PC-3 (cell line): ENCODE measurements around the gene COX10.

Experiments used
- CTCF ChIP-seq: fragments of 300-600 bp; sonication (generic); conservative IDR thresholded peaks from 2 replicates; pipeline ENCODE4 v1.5.1; 2017; ENCODE audit warnings: antibody characterized with exemption, low read depth, mild to moderate bottlenecking, low read length
- EZH2 ChIP-seq: fragments of 300-600 bp; sonication (generic); IDR thresholded peaks from one replicate; pipeline ENCODE4 v1.6.1; 2017; ENCODE audit warnings: antibody characterized with exemption, mild to moderate bottlenecking, low read length; ENCODE audit not compliant: unreplicated experiment
- EZH2phosphoT487 ChIP-seq: fragments of 300-600 bp; sonication (generic); IDR thresholded peaks from 2 replicates; pipeline ENCODE4 v1.6.1; 2018; ENCODE audit warnings: mild to moderate bottlenecking, antibody characterized with exemption, low read length, borderline replicate concordance

GRCh38 chr17:14125518-14126137 is 56.3 kb downstream of the COX10 start:
- TF ChIP-seq CTCF (no peak), EZH2 (no peak), EZH2phosphoT487 (no peak)
